MCF 10A (cell line): Measurements from ENCODE around the gene CYP2A6. TPM values are rescaled to one million over a fixed set of nuclear protein-coding genes. Genes with fewer than 3 reads are reported as not detected.
"Not testable (repeated sequence)": the region's sequence is repeated elsewhere in the genome, so short reads cannot be mapped to it uniquely, and the experiment has no call there.

ENCODE experiments used
- BruUV-seq: library from RNA; stranded (reverse); fragments of 400-500 nt; replicated peaks from 2 replicates; lab custom pipeline; 2021; lab: Mats Ljungman, UMichigan
- CTCF ChIA-PET: fragments of 300-600 bp; sonication (Branson Sonifier 250); formaldehyde crosslinking; extraction: SDS; loops from one replicate; lab custom pipeline; 2021; ENCODE audit warnings: antibody characterized with exemption, inconsistent platforms; lab: Yijun Ruan, JAX
- POLR2A ChIA-PET: fragments of 300-600, 350-650 bp; sonication (Branson Sonifier 250); formaldehyde crosslinking; extraction: SDS; loops from one replicate; lab custom pipeline; 2020; ENCODE audit warnings: antibody characterized with exemption, inconsistent platforms; lab: Yijun Ruan, JAX
- DNase-seq: peaks from one replicate; pipeline ENCODE4 v3.0.0-alpha.2; 2018; ENCODE audit not compliant: unreplicated experiment
- H3K27ac Mint-ChIP-seq: one replicate; pipeline ENCODE4 v1.8.0; 2022; ENCODE audit warnings: mild to moderate bottlenecking, low read depth, mixed read lengths; ENCODE audit not compliant: unreplicated experiment
- H3K27me3 Mint-ChIP-seq: one replicate; pipeline ENCODE4 v1.8.0; 2022; ENCODE audit warnings: mixed read lengths; ENCODE audit not compliant: insufficient read depth, unreplicated experiment
- H3K36me3 Mint-ChIP-seq: one replicate; pipeline ENCODE4 v1.8.0; 2022; ENCODE audit warnings: mild to moderate bottlenecking, moderate library complexity, mixed read lengths; ENCODE audit not compliant: insufficient read depth, unreplicated experiment
- H3K4me1 Mint-ChIP-seq: one replicate; pipeline ENCODE4 v1.8.0; 2022; ENCODE audit warnings: mixed read lengths; ENCODE audit not compliant: insufficient read depth, unreplicated experiment
- H3K4me3 Mint-ChIP-seq: one replicate; pipeline ENCODE4 v1.8.0; 2022; ENCODE audit warnings: mild to moderate bottlenecking, moderate library complexity, mixed read lengths; ENCODE audit not compliant: unreplicated experiment
- H3K9me3 Mint-ChIP-seq: one replicate; pipeline ENCODE4 v1.8.0; 2022; ENCODE audit warnings: mixed read lengths; ENCODE audit not compliant: unreplicated experiment
- CTCF ChIP-seq: fragments of 200-600 bp; IDR thresholded peaks from one replicate; pipeline ENCODE4 v1.8.0; 2022; ENCODE audit warnings: antibody characterized with exemption, mild to moderate bottlenecking; ENCODE audit not compliant: unreplicated experiment
- intact Hi-C: fragments of 100-400 bp; cut with micrococcal nuclease; formaldehyde crosslinking; loops from 2 replicates; pipeline ENCODE4 v1.14.1; 2022
- total RNA-seq: library from RNA; stranded (reverse); gene quantifications from 2 replicates; pipeline ENCODE4 v1.2.3, GENCODE V29; 2022

CYP2A6 gene
- total RNA-seq, 1 experiment from 2014 or later: not detected

- CTCF ChIA-PET: interaction anchor here (1.3 kb wide), 1 partner anchor 9 kb away, joined by 4 read pairs; no protein-coding TSS in a partner anchor
- H3K36me3 Mint-ChIP-seq: peaks cover 12% of the 10 kb centered on the region
- no peaks in the 10 kb centered on the region for H3K9me3 Mint-ChIP-seq
- DNase-seq: no peak
- H3K4me3 Mint-ChIP-seq: no peak overlapping the region
- no peaks in the 10 kb centered on the region for H3K27me3 Mint-ChIP-seq
- no peak for TF ChIP-seq CTCF
- BruUV-seq: no TSS peak
- H3K4me1 Mint-ChIP-seq: peaks cover 13% of the 10 kb centered on the region
- intact Hi-C loops: no loop called here
- no peak overlapping the region for H3K27ac Mint-ChIP-seq
- POLR2A ChIA-PET: interaction anchor here (0.7 to 1.3 kb wide), 3 partner anchors 51 to 79 kb away, joined by 3 read pairs; partner anchors contain the start of genes ACTMAP and RAB4B
Observed at GRCh38 chr19:40829205-40829604, 21.0 kb downstream of the CYP2A6 start.

- Mint-ChIP-seq H3K36me3 (peaks cover 17% of the 10 kb centered on the region), H3K4me3 (no peak overlapping the region), H3K4me1 (peaks cover 13% of the 10 kb centered on the region), H3K9me3 (no peaks in the 10 kb centered on the region), H3K27ac (no peak overlapping the region), H3K27me3 (no peaks in the 10 kb centered on the region)
- no peak for DNase-seq
- ChIA-PET POLR2A (no interaction called here), CTCF (interaction anchor here (1.1 to 1.3 kb wide), 3 partner anchors 7 to 165 kb away, joined by 3 to 4 read pairs (median 3); no protein-coding TSS in a partner anchor)
- intact Hi-C loops: no loop called here
- no TSS peak for BruUV-seq
- no peak for TF ChIP-seq CTCF
Observed at GRCh38 chr19:40827386-40828247, 22.6 kb downstream of the CYP2A6 start.

- H3K36me3 Mint-ChIP-seq: peaks cover 17% of the 10 kb centered on the region
- POLR2A ChIA-PET, H3K4me3 Mint-ChIP-seq, H3K4me1 Mint-ChIP-seq, intact Hi-C loops, H3K9me3 Mint-ChIP-seq, H3K27ac Mint-ChIP-seq, DNase-seq, H3K27me3 Mint-ChIP-seq, BruUV-seq: not testable (repeated sequence)
- CTCF ChIA-PET: interaction anchor here (0.6 to 1.1 kb wide), 3 partner anchors 8 to 165 kb away, joined by 3 read pairs; no protein-coding TSS in a partner anchor
Observed at GRCh38 chr19:40826699-40827385, 23.4 kb downstream of the CYP2A6 start.

- intact Hi-C loops, H3K4me3 Mint-ChIP-seq, BruUV-seq, H3K27ac Mint-ChIP-seq, H3K9me3 Mint-ChIP-seq, DNase-seq, H3K27me3 Mint-ChIP-seq, H3K4me1 Mint-ChIP-seq, POLR2A ChIA-PET: not testable (repeated sequence)
- peaks cover 17% of the 10 kb centered on the region for H3K36me3 Mint-ChIP-seq
- CTCF ChIA-PET: interaction anchor here (0.6 kb wide), 1 partner anchor 66 kb away, joined by 3 read pairs; no protein-coding TSS in a partner anchor
Observed at GRCh38 chr19:40826312-40826698, 23.9 kb downstream of the CYP2A6 start.

- H3K4me3 Mint-ChIP-seq, intact Hi-C loops, H3K27me3 Mint-ChIP-seq, H3K4me1 Mint-ChIP-seq, H3K27ac Mint-ChIP-seq, H3K9me3 Mint-ChIP-seq, BruUV-seq, DNase-seq, POLR2A ChIA-PET, CTCF ChIA-PET: not testable (repeated sequence)
- H3K36me3 Mint-ChIP-seq: peaks cover 17% of the 10 kb centered on the region
Observed at GRCh38 chr19:40825460-40826095, 24.7 kb downstream of the CYP2A6 start.

GRCh38 chr19:40824916-40825315, 25.3 kb downstream of the CYP2A6 start:
- BruUV-seq, H3K4me3 Mint-ChIP-seq, H3K9me3 Mint-ChIP-seq, H3K27ac Mint-ChIP-seq, DNase-seq, intact Hi-C loops, H3K4me1 Mint-ChIP-seq, POLR2A ChIA-PET, H3K27me3 Mint-ChIP-seq: not testable (repeated sequence)
- peaks cover 17% of the 10 kb centered on the region for H3K36me3 Mint-ChIP-seq
- CTCF ChIA-PET: interaction anchor here (0.5 to 0.6 kb wide), 2 partner anchors 13 to 768 kb away, joined by 3 read pairs; no protein-coding TSS in a partner anchor
